Endothelial cell of umbilical vein (primary cell): Measurements from ENCODE around the gene FLT4. TPM values are rescaled to one million over a fixed set of nuclear protein-coding genes. Genes with fewer than 3 reads are reported as not detected.

ENCODE experiments used
- BruUV-seq: library from RNA; stranded (reverse); fragments of 400-500 nt; replicated peaks from 2 replicates; lab custom pipeline; 2021; lab: Mats Ljungman, UMichigan
- CTCF ChIA-PET: fragments of 300-600, 350-600 bp; sonication (Branson Sonifier 250); formaldehyde crosslinking; loops from one replicate; lab custom pipeline; 2021; ENCODE audit warnings: antibody characterized with exemption, inconsistent platforms; lab: Charles Lee
- POLR2A ChIA-PET: fragments of 300-600, 350-600 bp; sonication (Branson Sonifier 250); formaldehyde crosslinking; loops from one replicate; lab custom pipeline; 2021; ENCODE audit warnings: antibody characterized with exemption, inconsistent platforms; lab: Charles Lee
- DNase-seq: peaks from one replicate; pipeline ENCODE4 v3.0.0-alpha.2; 2011; ENCODE audit warnings: low read depth, low spot score
- FAIRE-seq: peaks from 2 replicates; lab custom pipeline; 2011; peaks lifted over from hg19 to GRCh38; lab: Jason Lieb, UNC
- H2AFZ ChIP-seq: 2 replicates; pipeline ENCODE4 v1.6.0; 2012; ENCODE audit warnings: low read depth, low read length, control low read depth, inconsistent platforms
- H3K27ac ChIP-seq: 2 replicates; pipeline ENCODE4 v1.5.1; 2011; ENCODE audit warnings: low read depth, mild to moderate bottlenecking, control low read depth, low read length, moderate library complexity; ENCODE audit not compliant: insufficient read depth
- H3K27me3 ChIP-seq, 2 experiments: 2 replicates each; pipeline versions ENCODE4 v1.6.0 to v1.6.1; 2011; ENCODE audit warnings: low read length in 2 of 2, mixed read lengths in 1 of 2; ENCODE audit not compliant: control insufficient read depth in 2 of 2, insufficient read depth in 2 of 2
- H3K36me3 ChIP-seq, 2 experiments: 2 replicates in 1 of 2; 3 replicates in 1 of 2; pipeline ENCODE4 v1.5.1; 2011; ENCODE audit warnings: low read length in 2 of 2, mild to moderate bottlenecking in 1 of 2, moderate library complexity in 1 of 2; ENCODE audit not compliant: control insufficient read depth in 2 of 2, insufficient read depth in 2 of 2; ENCODE audit errors: extremely low read depth in 1 of 2
- H3K4me1 ChIP-seq: 3 replicates; pipeline ENCODE4 v1.5.1; 2011; ENCODE audit warnings: mild to moderate bottlenecking, low read length; ENCODE audit not compliant: control insufficient read depth, insufficient read depth; ENCODE audit errors: extremely low read depth
- H3K4me2 ChIP-seq: 2 replicates; pipeline ENCODE4 v1.6.1; 2011; ENCODE audit warnings: low read length, control low read depth, mixed read lengths; ENCODE audit not compliant: insufficient read depth
- H3K4me3 ChIP-seq, 3 experiments: fragments of 200-600 bp in 1 of 3; sonication (generic), shearing (Covaris generic) in 1 of 3; replicated peaks in 1 of 3; 2 replicates each; pipeline ENCODE4 v1.5.1; 2011 to 2016; ENCODE audit warnings: control low read depth in 3 of 3, low read length in 3 of 3, mild to moderate bottlenecking in 2 of 3, inconsistent platforms in 1 of 3, low read depth in 1 of 3, moderate library complexity in 1 of 3; ENCODE audit not compliant: insufficient read depth in 1 of 3
- H3K79me2 ChIP-seq: 2 replicates; pipeline ENCODE4 v1.6.0; 2012; ENCODE audit warnings: low read length, inconsistent platforms; ENCODE audit not compliant: control insufficient read depth, insufficient read depth
- H3K9ac ChIP-seq: replicated peaks from 2 replicates; pipeline ENCODE3; 2011; ENCODE audit warnings: low read length, control low read depth; ENCODE audit not compliant: insufficient read depth; ENCODE audit errors: extremely low read depth
- H3K9me1 ChIP-seq: replicated peaks from 3 replicates; pipeline ENCODE4 v1.6.0; 2011; ENCODE audit warnings: mild to moderate bottlenecking, low read length; ENCODE audit not compliant: control insufficient read depth, insufficient read depth; ENCODE audit errors: extremely low read depth
- H3K9me3 ChIP-seq: replicated peaks from 2 replicates; pipeline ENCODE4 v1.5.1; 2012; ENCODE audit warnings: low read length, inconsistent platforms; ENCODE audit not compliant: control insufficient read depth, insufficient read depth
- H4K20me1 ChIP-seq: replicated peaks from 2 replicates; pipeline ENCODE3; 2011; ENCODE audit warnings: mild to moderate bottlenecking, low read length; ENCODE audit not compliant: control insufficient read depth, insufficient read depth; ENCODE audit errors: extremely low read depth
- EZH2 ChIP-seq: IDR thresholded peaks from 2 replicates; pipeline ENCODE4 v1.6.1; 2012; ENCODE audit warnings: borderline replicate concordance, low read depth, mild to moderate bottlenecking, moderate library complexity, low read length, inconsistent platforms; ENCODE audit not compliant: severe bottlenecking
- FOS ChIP-seq: IDR thresholded peaks from 2 replicates; pipeline ENCODE4 v1.6.1; 2011; ENCODE audit warnings: mild to moderate bottlenecking, low read length, moderate library complexity, borderline replicate concordance; ENCODE audit not compliant: insufficient read depth
- GATA2 ChIP-seq: IDR thresholded peaks from 2 replicates; pipeline ENCODE4 v1.7.0; 2011; ENCODE audit warnings: low read depth, mild to moderate bottlenecking, moderate library complexity, mixed read lengths, low read length; ENCODE audit not compliant: insufficient read length, insufficient read depth
- JUN ChIP-seq: IDR thresholded peaks from 2 replicates; pipeline ENCODE4 v1.6.1; 2011; ENCODE audit warnings: borderline replicate concordance, low read depth; ENCODE audit not compliant: insufficient read length, insufficient read depth
- MYC ChIP-seq: IDR thresholded peaks from one replicate; pipeline ENCODE4 v1.6.1; 2011; ENCODE audit warnings: mild to moderate bottlenecking, low read depth, low read length
- POLR2A ChIP-seq: IDR thresholded peaks from 2 replicates; pipeline ENCODE4 v1.6.1; 2012; ENCODE audit warnings: low read depth, mild to moderate bottlenecking, control low read depth, low read length
- POLR2AphosphoS5 ChIP-seq: IDR thresholded peaks from 2 replicates; pipeline ENCODE4 v1.6.1; 2012; ENCODE audit warnings: low read depth, mild to moderate bottlenecking, control low read depth, low read length, moderate library complexity; ENCODE audit not compliant: insufficient read depth
- dilution Hi-C: fragments of 300-500 bp; cut with MboI; formaldehyde crosslinking; loops from one replicate; pipeline ENCODE4 v1.15.0; 2019; ENCODE audit warnings: low sequenced_read_pairs; ENCODE audit not compliant: extremely low pct_ligation_motif_present
- intact Hi-C: fragments of 100-400 bp; cut with micrococcal nuclease; formaldehyde crosslinking; loops from one replicate; pipeline ENCODE4 v1.10.0; 2022
- polyA plus RNA-seq, 4 experiments: library from polyadenylated mRNA; depleted of rRNA in 3 of 4; stranded (reverse) in 3 of 4; unstranded in 1 of 4; fragments of >200 nt; gene quantifications; 2 replicates each; pipeline versions ENCODE4 v1.2.1 to v1.2.3, GENCODE V29; 2011 to 2012; ENCODE audit warnings: missing spikeins in 1 of 4
- total RNA-seq: library from RNA; stranded (reverse); gene quantifications from 2 replicates; pipeline ENCODE4 v1.2.3, GENCODE V29; 2021
- TF ChIP-seq, protein P1 (sequence below), 2 donors: IDR thresholded peaks; 1 replicate in 1 of 2; 2 replicates in 1 of 2; pipeline ENCODE4 v1.5.1; 2011; ENCODE audit warnings: low read length in 2 of 2, mild to moderate bottlenecking in 2 of 2, moderate library complexity in 2 of 2, control low read depth in 1 of 2, inconsistent platforms in 1 of 2, low read depth in 1 of 2; ENCODE audit not compliant: insufficient read depth in 1 of 2; ENCODE audit errors: extremely low read depth in 1 of 2

FLT4 gene
- total and polyA plus RNA-seq, 2 donors (not counting 3 experiments of a cell fraction or from before 2014, with no cell fraction given), result 44.4 to 71.5 TPM

DNA sequence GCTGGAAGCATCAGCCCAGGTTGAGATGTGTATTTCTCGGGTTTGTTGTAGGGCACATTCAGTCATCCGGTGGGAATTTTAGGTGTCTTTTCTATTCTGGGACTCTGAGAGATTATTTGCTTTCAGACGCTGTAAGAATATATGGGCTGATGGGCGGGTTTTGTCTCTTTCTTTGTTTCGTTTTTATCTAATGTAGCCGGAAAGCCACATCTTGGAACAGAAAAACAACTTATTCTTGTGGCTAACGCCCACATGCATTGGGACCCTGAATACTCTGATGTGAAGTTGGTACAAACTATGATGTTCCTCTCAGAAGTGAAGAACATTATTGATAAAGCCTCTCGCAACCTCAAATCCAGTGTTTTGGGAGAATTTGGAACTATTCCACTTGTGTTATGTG, 80.5 kb downstream of the FLT4 start:
- Histone ChIP-seq H3K9ac (no peak overlapping the region), H3K4me1 (no peaks in the 10 kb centered on the region), H3K4me3 (no peak overlapping the region), H2AFZ (no peak overlapping the region), H3K9me1 (no peaks in the 10 kb centered on the region), H3K79me2 (no peaks in the 10 kb centered on the region), H3K27me3 (no peaks in the 10 kb centered on the region), H3K9me3 (no peaks in the 10 kb centered on the region), H3K27ac (no peak overlapping the region), H3K4me2 (no peak overlapping the region), H3K36me3 (peaks cover 15 to 23% of the 10 kb centered on the region in 2 experiments), H4K20me1 (no peaks in the 10 kb centered on the region)
- intact Hi-C loops (no loop called here), dilution Hi-C loops (no loop called here)
- POLR2A ChIA-PET, result no interaction called here
- BruUV-seq, result no TSS peak
- CTCF ChIA-PET, result interaction anchor here (1.0 kb wide), 1 partner anchor 8 kb away, joined by 3 read pairs; no protein-coding TSS in a partner anchor
- FAIRE-seq (no peak), DNase-seq (no peak)
- TF ChIP-seq, protein P1, sequence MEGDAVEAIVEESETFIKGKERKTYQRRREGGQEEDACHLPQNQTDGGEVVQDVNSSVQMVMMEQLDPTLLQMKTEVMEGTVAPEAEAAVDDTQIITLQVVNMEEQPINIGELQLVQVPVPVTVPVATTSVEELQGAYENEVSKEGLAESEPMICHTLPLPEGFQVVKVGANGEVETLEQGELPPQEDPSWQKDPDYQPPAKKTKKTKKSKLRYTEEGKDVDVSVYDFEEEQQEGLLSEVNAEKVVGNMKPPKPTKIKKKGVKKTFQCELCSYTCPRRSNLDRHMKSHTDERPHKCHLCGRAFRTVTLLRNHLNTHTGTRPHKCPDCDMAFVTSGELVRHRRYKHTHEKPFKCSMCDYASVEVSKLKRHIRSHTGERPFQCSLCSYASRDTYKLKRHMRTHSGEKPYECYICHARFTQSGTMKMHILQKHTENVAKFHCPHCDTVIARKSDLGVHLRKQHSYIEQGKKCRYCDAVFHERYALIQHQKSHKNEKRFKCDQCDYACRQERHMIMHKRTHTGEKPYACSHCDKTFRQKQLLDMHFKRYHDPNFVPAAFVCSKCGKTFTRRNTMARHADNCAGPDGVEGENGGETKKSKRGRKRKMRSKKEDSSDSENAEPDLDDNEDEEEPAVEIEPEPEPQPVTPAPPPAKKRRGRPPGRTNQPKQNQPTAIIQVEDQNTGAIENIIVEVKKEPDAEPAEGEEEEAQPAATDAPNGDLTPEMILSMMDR (IDR thresholded peaks at IDR 0.05; ENCODE audit: extremely low read depth in 1 of 2, insufficient read depth in 1 of 2, low read depth in 1 of 2, low read length in 2 of 2), result no peak
- TF ChIP-seq FOS (no peak), JUN (no peak), POLR2A (no peak), POLR2AphosphoS5 (no peak), GATA2 (no peak), EZH2 (no peak), MYC (no peak)
